ENCODE measurements around the gene DNLZ.

The DNLZ gene

GRCh38 chr9:136381966-136382513 is 18.5 kb upstream of the DNLZ start:
- H3K4me3 ChIP-seq (ENCODE audit: low read depth, low read length) = no peak overlapping the region
- no peaks in the 10 kb centered on the region for H3K9me3 ChIP-seq (ENCODE audit: control insufficient read depth, low read length)
- H3K27me3 ChIP-seq (ENCODE audit: control insufficient read depth, insufficient read depth, low read length) = no peaks in the 10 kb centered on the region
- H3K4me1 ChIP-seq = no peaks in the 10 kb centered on the region
- H3K79me2 ChIP-seq = no peaks in the 10 kb centered on the region
- H3K4me2 ChIP-seq (ENCODE audit: low read length) = no peak overlapping the region
- no peak overlapping the region for H3K9ac ChIP-seq
- no peak overlapping the region for H2AFZ ChIP-seq
- H3K36me3 ChIP-seq (ENCODE audit: control insufficient read depth, insufficient read depth, low read length) = no peaks in the 10 kb centered on the region
- no peak for TF ChIP-seq CTCF (IDR thresholded peaks at IDR 0.05)
- H3K27ac ChIP-seq = no peak overlapping the region

- Histone ChIP-seq H3K4me2 (ENCODE audit: low read length) (no peak overlapping the region), H3K79me2 (no peaks in the 10 kb centered on the region), H2AFZ (no peak overlapping the region), H3K27me3 (ENCODE audit: control insufficient read depth, insufficient read depth, low read length) (no peaks in the 10 kb centered on the region), H3K9ac (no peak overlapping the region), H3K9me3 (ENCODE audit: control insufficient read depth, low read length) (no peaks in the 10 kb centered on the region), H3K27ac (no peak overlapping the region), H3K4me3 (ENCODE audit: low read depth, low read length) (no peak overlapping the region), H3K36me3 (ENCODE audit: control insufficient read depth, insufficient read depth, low read length) (no peaks in the 10 kb centered on the region), H3K4me1 (no peaks in the 10 kb centered on the region)
- no peak for TF ChIP-seq CTCF (IDR thresholded peaks at IDR 0.05)
Observed at GRCh38 chr9:136381311-136381710, 17.8 kb upstream of the DNLZ start.

- no peak for TF ChIP-seq CTCF (IDR thresholded peaks at IDR 0.05)
- Histone ChIP-seq H2AFZ (no peak overlapping the region), H3K27ac (no peak overlapping the region), H3K36me3 (ENCODE audit: control insufficient read depth, insufficient read depth, low read length) (no peaks in the 10 kb centered on the region), H3K27me3 (ENCODE audit: control insufficient read depth, insufficient read depth, low read length) (no peaks in the 10 kb centered on the region), H3K79me2 (no peaks in the 10 kb centered on the region), H3K4me2 (ENCODE audit: low read length) (no peak overlapping the region), H3K4me1 (no peaks in the 10 kb centered on the region), H3K4me3 (ENCODE audit: low read depth, low read length) (no peak overlapping the region), H3K9ac (no peak overlapping the region), H3K9me3 (ENCODE audit: control insufficient read depth, low read length) (no peaks in the 10 kb centered on the region)
Observed at GRCh38 chr9:136380381-136380780, 16.8 kb upstream of the DNLZ start.

- H3K27ac ChIP-seq = no peak overlapping the region
- no peaks in the 10 kb centered on the region for H3K79me2 ChIP-seq
- no peak overlapping the region for H3K4me2 ChIP-seq (ENCODE audit: low read length)
- no peaks in the 10 kb centered on the region for H3K27me3 ChIP-seq (ENCODE audit: control insufficient read depth, insufficient read depth, low read length)
- no peaks in the 10 kb centered on the region for H3K4me1 ChIP-seq
- no peak for TF ChIP-seq CTCF (IDR thresholded peaks at IDR 0.05)
- no peaks in the 10 kb centered on the region for H3K36me3 ChIP-seq (ENCODE audit: control insufficient read depth, insufficient read depth, low read length)
- H3K9ac ChIP-seq = no peak overlapping the region
- no peak overlapping the region for H3K4me3 ChIP-seq (ENCODE audit: low read depth, low read length)
- H2AFZ ChIP-seq = no peak overlapping the region
- H3K9me3 ChIP-seq (ENCODE audit: control insufficient read depth, low read length) = no peaks in the 10 kb centered on the region
Observed at GRCh38 chr9:136379891-136380290, 16.3 kb upstream of the DNLZ start.

GRCh38 chr9:136379401-136379800 is 15.9 kb upstream of the DNLZ start:
- Histone ChIP-seq H3K27me3 (ENCODE audit: control insufficient read depth, insufficient read depth, low read length) (no peaks in the 10 kb centered on the region), H3K79me2 (no peaks in the 10 kb centered on the region), H3K4me1 (no peaks in the 10 kb centered on the region), H3K36me3 (ENCODE audit: control insufficient read depth, insufficient read depth, low read length) (no peaks in the 10 kb centered on the region), H3K4me2 (ENCODE audit: low read length) (no peak overlapping the region), H3K9me3 (ENCODE audit: control insufficient read depth, low read length) (no peaks in the 10 kb centered on the region), H3K9ac (no peak overlapping the region), H3K27ac (no peak overlapping the region), H3K4me3 (ENCODE audit: low read depth, low read length) (no peak overlapping the region), H2AFZ (no peak overlapping the region)
- TF ChIP-seq CTCF (IDR thresholded peaks at IDR 0.05) = no peak
